Measurements from ENCODE around the gene P2RX6. TPM values are rescaled to one million over a fixed set of nuclear protein-coding genes. Genes with fewer than 3 reads are reported as not detected.

Gene P2RX6
- total RNA-seq, 1 experiment from 2014 or later = 0.46 TPM

DNA sequence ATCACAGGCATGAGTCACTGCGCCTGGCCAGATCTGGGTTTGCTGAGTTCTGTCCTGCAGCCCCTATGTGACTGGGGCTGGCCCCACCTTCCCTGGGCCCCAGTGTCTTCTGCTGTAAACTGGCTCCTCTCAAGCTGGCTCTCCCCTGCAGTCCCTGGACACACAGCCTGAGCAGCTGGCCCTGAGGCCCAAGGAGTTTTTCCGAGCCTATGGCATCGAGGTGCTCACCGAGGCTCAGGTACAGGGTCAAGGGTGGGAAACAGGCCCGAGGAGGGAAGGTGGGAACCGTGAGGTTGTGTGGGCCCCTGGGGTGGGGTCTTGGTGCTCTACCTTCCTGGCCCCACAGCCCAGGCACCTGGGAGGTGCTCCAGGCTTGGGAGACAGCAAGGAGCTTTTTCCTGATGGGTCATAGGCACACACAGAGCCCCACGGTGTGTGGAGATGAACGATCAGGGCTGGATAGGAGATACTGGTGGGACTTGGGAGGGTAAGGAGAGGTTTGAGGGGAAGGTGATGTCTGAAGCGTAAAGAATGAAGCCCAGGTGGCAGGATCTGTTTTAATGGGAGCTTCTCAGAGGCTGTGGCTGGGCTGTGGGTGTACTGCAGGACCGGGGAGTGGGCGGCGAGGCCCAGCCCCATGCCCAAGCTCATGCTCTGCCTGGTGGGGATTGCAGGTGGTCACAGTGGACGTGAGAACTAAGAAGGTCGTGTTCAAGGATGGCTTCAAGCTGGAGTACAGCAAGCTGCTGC is 39.2 kb upstream of the P2RX6 start:
- DNase-seq (ENCODE audit: low read depth, low spot score) (no peak), ATAC-seq (no peak)
- Histone ChIP-seq H3K4me1 (ENCODE audit: control insufficient read depth, insufficient read depth, low read length) (no peaks in the 10 kb centered on the region), H3K9me3 (ENCODE audit: control insufficient read depth, insufficient read depth, low read depth, low read length) (no peaks in the 10 kb centered on the region), H3K27ac (ENCODE audit: low read length) (no peak overlapping the region), H3K36me3 (ENCODE audit: control insufficient read depth, insufficient read depth, low read length) (no peaks in the 10 kb centered on the region), H3K4me3 (ENCODE audit: low read depth in 2 of 2, low read length in 2 of 2) (no peak overlapping the region), H3K27me3 (ENCODE audit: control insufficient read depth, insufficient read depth, low read length) (no peaks in the 10 kb centered on the region)
- intact Hi-C loops (cut with micrococcal nuclease; ENCODE audit: unreplicated experiment) (no loop called here), in situ Hi-C loops (cut with HindIII; ENCODE audit: low pct_unique_long_range_greater_than_20kb, low sequenced_read_pairs) (no loop called here)
- POLR2A ChIA-PET = no interaction called here
- TF ChIP-seq, protein P1, sequence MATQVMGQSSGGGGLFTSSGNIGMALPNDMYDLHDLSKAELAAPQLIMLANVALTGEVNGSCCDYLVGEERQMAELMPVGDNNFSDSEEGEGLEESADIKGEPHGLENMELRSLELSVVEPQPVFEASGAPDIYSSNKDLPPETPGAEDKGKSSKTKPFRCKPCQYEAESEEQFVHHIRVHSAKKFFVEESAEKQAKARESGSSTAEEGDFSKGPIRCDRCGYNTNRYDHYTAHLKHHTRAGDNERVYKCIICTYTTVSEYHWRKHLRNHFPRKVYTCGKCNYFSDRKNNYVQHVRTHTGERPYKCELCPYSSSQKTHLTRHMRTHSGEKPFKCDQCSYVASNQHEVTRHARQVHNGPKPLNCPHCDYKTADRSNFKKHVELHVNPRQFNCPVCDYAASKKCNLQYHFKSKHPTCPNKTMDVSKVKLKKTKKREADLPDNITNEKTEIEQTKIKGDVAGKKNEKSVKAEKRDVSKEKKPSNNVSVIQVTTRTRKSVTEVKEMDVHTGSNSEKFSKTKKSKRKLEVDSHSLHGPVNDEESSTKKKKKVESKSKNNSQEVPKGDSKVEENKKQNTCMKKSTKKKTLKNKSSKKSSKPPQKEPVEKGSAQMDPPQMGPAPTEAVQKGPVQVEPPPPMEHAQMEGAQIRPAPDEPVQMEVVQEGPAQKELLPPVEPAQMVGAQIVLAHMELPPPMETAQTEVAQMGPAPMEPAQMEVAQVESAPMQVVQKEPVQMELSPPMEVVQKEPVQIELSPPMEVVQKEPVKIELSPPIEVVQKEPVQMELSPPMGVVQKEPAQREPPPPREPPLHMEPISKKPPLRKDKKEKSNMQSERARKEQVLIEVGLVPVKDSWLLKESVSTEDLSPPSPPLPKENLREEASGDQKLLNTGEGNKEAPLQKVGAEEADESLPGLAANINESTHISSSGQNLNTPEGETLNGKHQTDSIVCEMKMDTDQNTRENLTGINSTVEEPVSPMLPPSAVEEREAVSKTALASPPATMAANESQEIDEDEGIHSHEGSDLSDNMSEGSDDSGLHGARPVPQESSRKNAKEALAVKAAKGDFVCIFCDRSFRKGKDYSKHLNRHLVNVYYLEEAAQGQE (IDR thresholded peaks at IDR 0.05; ENCODE audit: insufficient read depth in 1 of 2, low read depth in 2 of 2, low read length in 1 of 2) = no peak
- TF ChIP-seq, protein P2, sequence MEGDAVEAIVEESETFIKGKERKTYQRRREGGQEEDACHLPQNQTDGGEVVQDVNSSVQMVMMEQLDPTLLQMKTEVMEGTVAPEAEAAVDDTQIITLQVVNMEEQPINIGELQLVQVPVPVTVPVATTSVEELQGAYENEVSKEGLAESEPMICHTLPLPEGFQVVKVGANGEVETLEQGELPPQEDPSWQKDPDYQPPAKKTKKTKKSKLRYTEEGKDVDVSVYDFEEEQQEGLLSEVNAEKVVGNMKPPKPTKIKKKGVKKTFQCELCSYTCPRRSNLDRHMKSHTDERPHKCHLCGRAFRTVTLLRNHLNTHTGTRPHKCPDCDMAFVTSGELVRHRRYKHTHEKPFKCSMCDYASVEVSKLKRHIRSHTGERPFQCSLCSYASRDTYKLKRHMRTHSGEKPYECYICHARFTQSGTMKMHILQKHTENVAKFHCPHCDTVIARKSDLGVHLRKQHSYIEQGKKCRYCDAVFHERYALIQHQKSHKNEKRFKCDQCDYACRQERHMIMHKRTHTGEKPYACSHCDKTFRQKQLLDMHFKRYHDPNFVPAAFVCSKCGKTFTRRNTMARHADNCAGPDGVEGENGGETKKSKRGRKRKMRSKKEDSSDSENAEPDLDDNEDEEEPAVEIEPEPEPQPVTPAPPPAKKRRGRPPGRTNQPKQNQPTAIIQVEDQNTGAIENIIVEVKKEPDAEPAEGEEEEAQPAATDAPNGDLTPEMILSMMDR (IDR thresholded peaks at IDR 0.05) = no peak
- no peak for TF ChIP-seq POLR2AphosphoS5 (IDR thresholded peaks at IDR 0.05; ENCODE audit: low read depth, low read length)
- no peak for TF ChIP-seq TCF7L2 (IDR thresholded peaks at IDR 0.05; ENCODE audit: low read depth, low read length)
- no peak for TF ChIP-seq SIN3A (IDR thresholded peaks at IDR 0.05; ENCODE audit: borderline replicate concordance, insufficient read depth, low read depth, low read length)
- CTCF ChIA-PET = no interaction called here
- BruUV-seq (replicated peaks) = no TSS peak

DNA sequence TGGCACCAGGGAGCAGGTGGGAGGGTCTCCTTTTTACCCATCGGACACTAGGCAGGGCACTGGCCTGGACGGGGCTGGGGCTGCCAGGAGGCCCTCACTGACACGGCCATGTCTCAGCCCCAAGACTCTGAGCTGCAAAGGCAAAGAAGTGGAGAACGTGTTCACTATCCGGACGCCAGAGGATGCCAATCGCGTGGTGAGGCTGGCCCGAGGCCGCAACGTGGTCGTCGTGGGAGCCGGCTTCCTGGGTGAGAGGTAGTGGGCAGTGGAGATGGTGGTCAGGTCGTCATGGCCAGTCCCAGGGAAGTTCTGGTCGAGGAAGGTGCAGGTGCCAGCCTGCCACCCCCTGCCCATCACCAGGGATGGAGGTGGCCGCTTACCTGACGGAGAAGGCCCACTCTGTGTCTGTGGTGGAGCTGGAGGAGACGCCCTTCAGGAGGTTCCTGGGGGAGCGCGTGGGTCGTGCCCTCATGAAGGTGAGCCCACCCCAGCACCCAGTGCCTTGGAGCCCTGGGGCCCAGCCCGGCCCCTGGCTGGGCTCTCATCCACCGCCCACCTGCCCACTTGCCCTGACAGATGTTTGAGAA is 38.6 kb upstream of the P2RX6 start:
- Histone ChIP-seq H3K27ac (ENCODE audit: low read length) (no peak overlapping the region), H3K27me3 (ENCODE audit: control insufficient read depth, insufficient read depth, low read length) (no peaks in the 10 kb centered on the region), H3K9me3 (ENCODE audit: control insufficient read depth, insufficient read depth, low read depth, low read length) (no peaks in the 10 kb centered on the region), H3K4me1 (ENCODE audit: control insufficient read depth, insufficient read depth, low read length) (0 out of 2 replicates have a peak, but pooled peaks cover 2% of the 10 kb centered on the region), H3K36me3 (ENCODE audit: control insufficient read depth, insufficient read depth, low read length) (no peaks in the 10 kb centered on the region), H3K4me3 (ENCODE audit: low read depth in 2 of 2, low read length in 2 of 2) (no peak overlapping the region)
- CTCF ChIA-PET = no interaction called here
- in situ Hi-C loops (cut with HindIII; ENCODE audit: low pct_unique_long_range_greater_than_20kb, low sequenced_read_pairs) = no loop called here
- TF ChIP-seq, protein P2 (IDR thresholded peaks at IDR 0.05) = no peak
- TF ChIP-seq, protein P1 (IDR thresholded peaks at IDR 0.05; ENCODE audit: insufficient read depth in 1 of 2, low read depth in 2 of 2, low read length in 1 of 2) = no peak
- TF ChIP-seq POLR2AphosphoS5 (IDR thresholded peaks at IDR 0.05; ENCODE audit: low read depth, low read length) = no peak
- TF ChIP-seq SIN3A (IDR thresholded peaks at IDR 0.05; ENCODE audit: borderline replicate concordance, insufficient read depth, low read depth, low read length) = no peak
- TF ChIP-seq TCF7L2 (IDR thresholded peaks at IDR 0.05; ENCODE audit: low read depth, low read length) = no peak
- DNase-seq (ENCODE audit: low read depth, low spot score) (no peak), ATAC-seq (no peak)
- BruUV-seq (replicated peaks) = no TSS peak
- POLR2A ChIA-PET = no interaction called here
- intact Hi-C loops (cut with micrococcal nuclease; ENCODE audit: unreplicated experiment) = no loop called here

Data from Panc1 (cell line).